GM18519 (cell line): ENCODE measurements around the gene PCDHGB4.
A peak's percentile ranks its signal among the peaks of the same experiment; 100 is the strongest.
"Not testable (repeated sequence)": the region's sequence is repeated elsewhere in the genome, so short reads cannot be mapped to it uniquely, and the experiment has no call there.

ENCODE experiments used
- ATAC-seq: cut with Tn5 transposase; IDR thresholded peaks from one replicate; pipeline ENCODE4 v1.9.1; 2021; ENCODE audit warnings: mild to moderate bottlenecking, moderate library complexity; ENCODE audit not compliant: unreplicated experiment, low FRiP score

PCDHGB4 gene

GRCh38 chr5:141387557-141388311 lies at the start of gene PCDHGB4:
TSS of gene PCDHGB4 (plus strand) at chr5:141387698. CDS start at chr5:141387885, 187 bp downstream.
- not testable (repeated sequence) for ATAC-seq

DNA sequence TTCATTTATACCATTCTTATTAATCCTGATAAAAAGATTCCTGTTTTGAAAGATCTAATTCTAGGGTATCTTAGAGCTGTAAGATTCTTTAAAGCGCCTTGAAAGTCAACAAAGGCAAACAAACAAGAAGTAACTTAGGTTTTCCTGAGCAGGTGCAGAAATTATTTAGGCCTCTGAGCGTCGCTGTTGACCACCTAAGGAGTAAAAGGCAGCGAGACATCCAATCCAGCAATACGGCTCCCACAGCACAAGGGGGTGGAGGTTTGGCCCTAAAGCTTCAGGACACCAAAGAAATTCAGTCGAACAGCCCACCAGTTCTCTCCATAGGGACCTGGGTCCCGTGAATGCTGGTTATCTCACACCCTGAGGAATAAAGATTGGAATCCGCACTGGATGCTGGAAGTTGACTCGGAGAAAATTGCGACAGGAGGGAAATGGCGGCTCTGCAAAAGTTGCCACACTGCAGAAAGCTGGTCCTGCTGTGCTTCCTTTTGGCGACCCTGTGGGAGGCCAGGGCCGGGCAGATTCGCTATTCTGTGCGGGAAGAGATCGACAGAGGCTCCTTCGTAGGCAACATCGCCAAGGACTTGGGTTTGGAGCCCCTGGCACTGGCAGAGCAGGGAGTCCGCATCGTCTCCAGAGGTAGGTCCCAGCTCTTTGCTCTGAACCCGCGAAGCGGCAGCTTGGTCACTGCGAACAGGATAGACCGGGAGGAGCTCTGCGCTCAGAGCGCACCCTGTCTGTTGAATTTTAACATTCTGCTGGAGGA lies 48.8 kb upstream of the PCDHGB4 start, which contains the start of gene PCDHGA2:
PCDHGA2 (plus strand) TSS at position 223 of the 769 bp plus-strand sequence.
- ATAC-seq = no peak

DNA sequence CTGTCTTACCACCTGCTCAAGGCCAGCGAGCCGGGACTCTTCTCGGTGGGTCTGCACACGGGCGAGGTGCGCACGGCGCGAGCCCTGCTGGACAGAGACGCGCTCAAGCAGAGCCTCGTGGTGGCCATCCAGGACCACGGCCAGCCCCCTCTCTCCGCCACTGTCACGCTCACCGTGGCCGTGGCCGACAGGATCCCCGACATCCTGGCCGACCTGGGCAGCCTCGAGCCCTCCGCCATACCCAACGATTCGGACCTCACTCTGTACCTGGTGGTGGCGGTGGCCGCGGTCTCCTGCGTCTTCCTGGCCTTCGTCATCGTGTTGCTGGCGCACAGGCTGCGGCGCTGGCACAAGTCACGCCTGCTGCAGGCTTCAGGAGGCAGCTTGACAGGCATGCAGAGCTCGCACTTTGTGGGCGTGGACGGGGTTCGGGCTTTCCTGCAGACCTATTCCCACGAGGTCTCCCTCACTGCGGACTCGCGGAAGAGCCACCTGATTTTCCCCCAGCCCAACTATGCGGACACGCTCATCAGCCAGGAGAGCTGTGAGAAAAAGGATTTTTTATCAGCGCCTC lies 46.6 kb upstream of the PCDHGB4 start:
- not testable (repeated sequence) for ATAC-seq

- ATAC-seq = no peak
Observed at GRCh38 chr5:141342773-141343172, 44.7 kb upstream of the PCDHGB4 start.

GRCh38 chr5:141343242-141343952 lies 44.1 kb upstream of the PCDHGB4 start, which contains the start of gene PCDHGA3:
TSS of gene PCDHGA3 (plus strand) at chr5:141343829. CDS start at chr5:141344034, 205 bp downstream.
- no peak for ATAC-seq

DNA sequence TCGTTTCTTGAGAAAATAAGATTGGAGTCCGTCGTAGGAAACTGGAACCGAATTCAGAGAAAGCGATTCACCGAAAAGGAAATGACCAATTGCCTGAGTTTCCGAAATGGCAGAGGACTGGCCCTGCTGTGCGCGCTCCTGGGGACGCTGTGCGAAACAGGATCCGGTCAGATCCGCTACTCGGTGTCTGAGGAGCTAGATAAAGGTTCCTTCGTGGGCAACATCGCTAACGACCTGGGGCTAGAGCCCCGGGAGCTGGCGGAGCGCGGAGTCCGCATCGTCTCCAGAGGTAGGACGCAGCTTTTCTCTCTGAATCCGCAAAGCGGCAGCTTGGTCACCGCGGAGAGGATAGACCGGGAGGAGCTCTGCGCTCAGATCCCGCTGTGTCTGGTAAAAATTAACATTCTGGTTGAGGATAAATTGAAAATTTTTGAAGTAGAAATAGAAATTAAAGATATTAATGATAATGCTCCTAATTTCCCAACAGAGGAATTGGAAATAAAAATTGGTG lies 43.5 kb upstream of the PCDHGB4 start:
- ATAC-seq = no peak

- no peak for ATAC-seq
Observed at GRCh38 chr5:141345327-141345726, 42.2 kb upstream of the PCDHGB4 start.

- ATAC-seq = not testable (repeated sequence)
Observed at GRCh38 chr5:141346017-141346416, 41.5 kb upstream of the PCDHGB4 start.

DNA sequence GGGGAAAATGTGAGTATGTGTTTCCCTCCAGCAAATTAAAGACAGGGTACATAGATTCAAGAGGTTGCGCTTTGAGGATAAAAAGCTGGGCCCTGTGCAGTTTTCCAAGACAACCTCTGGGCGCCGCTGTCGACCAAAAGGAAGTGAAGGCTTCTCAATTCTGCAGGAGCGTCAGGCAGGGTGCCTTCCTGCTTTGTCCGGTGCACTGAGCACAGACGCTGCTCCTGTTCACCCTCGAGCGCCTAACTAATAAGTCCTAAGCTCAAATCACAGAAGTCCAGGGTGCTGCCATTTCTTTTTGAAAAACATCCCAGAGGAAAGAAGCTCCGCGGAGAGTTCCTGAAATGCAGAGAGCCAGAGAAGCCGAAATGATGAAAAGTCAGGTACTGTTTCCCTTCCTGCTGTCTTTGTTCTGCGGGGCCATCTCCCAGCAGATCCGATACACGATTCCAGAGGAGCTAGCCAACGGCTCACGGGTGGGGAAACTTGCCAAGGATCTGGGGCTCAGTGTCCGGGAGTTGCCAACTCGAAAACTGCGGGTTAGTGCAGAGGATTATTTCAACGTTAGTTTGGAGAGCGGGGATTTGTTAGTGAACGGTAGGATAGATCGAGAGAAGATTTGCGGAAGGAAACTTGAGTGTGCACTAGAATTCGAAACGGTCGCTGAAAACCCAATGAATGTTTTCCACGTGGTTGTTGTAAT lies 37.4 kb upstream of the PCDHGB4 start, which contains the start of gene PCDHGB1:
PCDHGB1 (plus strand) TSS at position 183 of the 703 bp plus-strand sequence; CDS start at position 345, 162 bp downstream.
- ATAC-seq = peak; percentile 97

DNA sequence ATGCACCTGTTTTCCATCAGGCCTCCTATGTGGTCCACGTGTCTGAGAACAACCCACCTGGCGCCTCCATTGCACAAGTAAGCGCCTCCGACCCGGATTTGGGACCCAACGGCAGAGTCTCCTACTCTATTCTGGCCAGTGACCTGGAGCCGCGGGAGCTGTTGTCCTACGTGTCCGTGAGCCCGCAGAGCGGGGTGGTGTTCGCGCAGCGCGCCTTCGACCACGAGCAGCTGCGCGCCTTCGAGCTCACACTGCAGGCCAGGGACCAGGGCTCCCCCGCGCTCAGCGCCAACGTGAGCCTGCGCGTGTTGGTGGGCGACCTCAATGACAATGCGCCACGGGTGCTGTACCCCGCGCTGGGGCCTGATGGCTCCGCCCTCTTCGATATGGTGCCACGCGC lies 35.9 kb upstream of the PCDHGB4 start:
- no peak for ATAC-seq

- no peak for ATAC-seq
Observed at GRCh38 chr5:141354900-141355469, 32.5 kb upstream of the PCDHGB4 start, which contains the start of gene PCDHGA4. TSS of gene PCDHGA4 (plus strand) at chr5:141355021. CDS start at chr5:141355108, 87 bp downstream.

GRCh38 chr5:141355641-141356040 lies 31.9 kb upstream of the PCDHGB4 start:
- no peak for ATAC-seq

GRCh38 chr5:141356133-141356532 lies 31.4 kb upstream of the PCDHGB4 start:
- no peak for ATAC-seq

GRCh38 chr5:141356950-141357349 lies 30.5 kb upstream of the PCDHGB4 start:
- no peak for ATAC-seq

DNA sequence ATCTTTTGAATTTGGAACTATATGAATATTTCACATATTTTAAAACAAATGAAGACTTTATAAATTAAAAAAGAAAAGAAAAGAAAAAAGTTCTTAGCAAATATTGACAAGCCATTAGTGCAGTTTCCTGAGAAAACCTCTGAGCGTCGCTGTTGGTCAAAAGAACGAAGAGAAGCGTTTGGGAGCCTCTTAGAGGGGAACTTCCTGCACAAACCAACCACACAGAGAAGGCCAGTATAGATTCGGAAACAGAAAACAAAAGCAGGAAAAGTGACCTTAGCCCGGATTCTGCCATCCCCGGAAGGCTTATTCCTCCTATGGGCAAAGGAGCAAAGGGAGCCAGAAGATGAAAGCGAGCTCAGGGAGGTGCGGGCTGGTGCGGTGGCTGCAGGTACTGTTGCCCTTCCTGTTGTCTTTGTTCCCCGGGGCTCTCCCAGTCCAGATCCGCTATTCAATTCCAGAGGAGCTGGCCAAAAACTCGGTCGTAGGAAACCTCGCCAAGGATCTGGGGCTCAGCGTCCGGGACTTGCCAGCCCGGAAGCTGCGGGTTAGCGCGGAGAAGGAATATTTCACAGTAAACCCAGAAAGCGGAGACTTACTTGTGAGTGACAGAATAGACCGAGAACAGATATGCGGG lies 27.6 kb upstream of the PCDHGB4 start, which contains the start of gene PCDHGB2:
PCDHGB2 (plus strand) TSS at position 205 of the 637 bp plus-strand sequence; CDS start at position 347, 142 bp downstream.
- no peak for ATAC-seq

GRCh38 chr5:141360685-141361084 lies 26.8 kb upstream of the PCDHGB4 start:
- no peak for ATAC-seq

DNA sequence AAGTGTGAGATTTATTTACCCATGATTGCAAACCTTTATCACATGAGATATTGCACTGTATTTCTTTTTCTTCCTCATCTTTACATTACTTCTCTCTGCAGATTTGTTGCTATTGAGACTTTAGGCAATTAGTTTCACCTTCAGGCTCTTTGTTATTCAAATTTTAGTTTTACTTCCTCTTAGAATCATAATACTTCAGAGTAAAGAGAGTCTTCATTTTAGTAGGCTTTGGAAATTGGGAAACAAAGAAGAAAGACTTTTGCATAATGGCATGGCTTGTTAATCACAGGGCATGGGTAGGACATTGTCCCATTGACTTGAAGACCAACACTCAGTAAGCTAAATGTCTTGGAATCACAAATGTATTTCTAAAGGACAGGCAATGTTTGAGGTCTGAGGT lies 24.8 kb upstream of the PCDHGB4 start:
- ATAC-seq = no peak

- ATAC-seq = no peak
Observed at GRCh38 chr5:141363952-141364660, 23.4 kb upstream of the PCDHGB4 start, which contains the start of gene PCDHGA5. TSS of gene PCDHGA5 (plus strand) at chr5:141364162. CDS start at chr5:141364331, 169 bp downstream.
